ENCODE results near the gene ARSA. TPM values are rescaled to one million over a fixed set of nuclear protein-coding genes. Genes with fewer than 3 reads are reported as not detected.
A peak's percentile ranks its signal among the peaks of the same experiment; 100 is the strongest.

The ARSA gene
- total and polyA plus RNA-seq, 2 of the 13 experiments (the other 11 are each of a cell fraction or from before 2014, with no cell fraction given) = 9.0 to 11.5 TPM

DNA sequence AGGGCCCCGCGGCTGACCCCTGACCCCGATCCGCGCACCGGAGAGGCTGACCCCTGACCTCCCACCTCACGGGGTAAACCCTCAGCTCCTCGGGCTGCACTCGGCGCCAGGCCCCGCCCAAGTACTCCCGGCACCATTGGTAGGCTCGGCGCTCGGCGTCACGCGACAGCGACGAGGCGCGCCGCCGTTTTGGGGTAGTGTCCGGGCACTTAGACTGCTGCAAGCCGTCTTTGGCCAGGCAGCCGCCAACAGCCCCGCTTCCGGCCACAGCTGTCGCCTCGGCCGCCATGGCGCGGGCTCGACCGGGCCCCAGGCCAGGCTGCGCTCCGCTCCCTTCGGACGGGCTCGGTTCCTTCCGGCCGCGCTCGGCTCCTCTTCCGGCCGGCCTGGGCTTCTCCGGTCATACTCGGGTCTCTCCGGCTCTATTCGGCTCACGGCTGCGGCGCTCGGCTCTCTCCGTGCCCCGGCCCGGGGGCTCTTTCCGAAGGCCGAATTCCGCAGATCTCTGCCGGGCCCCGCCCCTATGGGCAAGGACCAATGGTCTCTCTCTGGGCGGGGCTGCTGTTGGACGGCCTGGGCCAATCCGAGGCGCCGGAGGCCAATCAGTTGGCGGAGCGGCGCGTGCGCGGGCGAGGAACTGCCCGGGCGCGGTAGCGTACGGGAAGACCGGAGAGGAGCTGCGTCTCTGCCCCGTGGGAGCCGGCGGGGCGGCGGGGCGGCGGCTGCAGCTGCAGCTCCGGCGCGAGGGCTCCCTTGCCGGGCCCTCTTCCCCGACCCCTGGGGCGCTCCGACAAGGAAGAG, 45.3 kb downstream of the ARSA start, which contains the start of gene CHKB (continued):
- TF ChIP-seq, protein P1, sequence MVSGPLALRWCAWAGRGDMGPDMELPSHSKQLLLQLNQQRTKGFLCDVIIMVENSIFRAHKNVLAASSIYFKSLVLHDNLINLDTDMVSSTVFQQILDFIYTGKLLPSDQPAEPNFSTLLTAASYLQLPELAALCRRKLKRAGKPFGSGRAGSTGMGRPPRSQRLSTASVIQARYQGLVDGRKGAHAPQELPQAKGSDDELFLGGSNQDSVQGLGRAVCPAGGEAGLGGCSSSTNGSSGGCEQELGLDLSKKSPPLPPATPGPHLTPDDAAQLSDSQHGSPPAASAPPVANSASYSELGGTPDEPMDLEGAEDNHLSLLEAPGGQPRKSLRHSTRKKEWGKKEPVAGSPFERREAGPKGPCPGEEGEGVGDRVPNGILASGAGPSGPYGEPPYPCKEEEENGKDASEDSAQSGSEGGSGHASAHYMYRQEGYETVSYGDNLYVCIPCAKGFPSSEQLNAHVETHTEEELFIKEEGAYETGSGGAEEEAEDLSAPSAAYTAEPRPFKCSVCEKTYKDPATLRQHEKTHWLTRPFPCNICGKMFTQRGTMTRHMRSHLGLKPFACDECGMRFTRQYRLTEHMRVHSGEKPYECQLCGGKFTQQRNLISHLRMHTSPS (CRISPR knock-in tag; IDR thresholded peaks at IDR 0.05; ENCODE audit: low read depth) = no peak; the same call in 1 of the 2 replicates
- TF ChIP-seq SP5 (CRISPR knock-in tag; IDR thresholded peaks at IDR 0.05; ENCODE audit: borderline replicate concordance, low read depth) (peak; percentile 57), RNF219 (CRISPR knock-in tag; IDR thresholded peaks at IDR 0.05) (no peak), ZNF749 (CRISPR knock-in tag; IDR thresholded peaks at IDR 0.05; ENCODE audit: borderline replicate concordance) (no peak), ZNF264 (CRISPR knock-in tag; IDR thresholded peaks at IDR 0.05) (no peak; the same call in 1 of the 2 replicates), ZNF30 (CRISPR knock-in tag; IDR thresholded peaks at IDR 0.05) (no peak), SIN3B (IDR thresholded peaks at IDR 0.05; ENCODE audit: low read length) (no peak), AHDC1 (CRISPR knock-in tag; IDR thresholded peaks at IDR 0.05; ENCODE audit: borderline replicate concordance) (no peak), ZNF253 (CRISPR knock-in tag; IDR thresholded peaks at IDR 0.05; ENCODE audit: borderline replicate concordance) (no peak), HNRNPK (IDR thresholded peaks at IDR 0.05; ENCODE audit: low read depth, low read length, poor library complexity, severe bottlenecking) (peak; percentile 76), HES4 (CRISPR knock-in tag; IDR thresholded peaks at IDR 0.05; ENCODE audit: borderline replicate concordance) (peak; percentile 78; the same call in 1 of the 2 replicates), ZBTB3 (CRISPR knock-in tag; IDR thresholded peaks at IDR 0.05; ENCODE audit: borderline replicate concordance, low read depth) (no peak), HIVEP1 (CRISPR knock-in tag; IDR thresholded peaks at IDR 0.05) (no peak), AHR (CRISPR knock-in tag; IDR thresholded peaks at IDR 0.05) (no peak)
- TF ChIP-seq, protein P2, sequence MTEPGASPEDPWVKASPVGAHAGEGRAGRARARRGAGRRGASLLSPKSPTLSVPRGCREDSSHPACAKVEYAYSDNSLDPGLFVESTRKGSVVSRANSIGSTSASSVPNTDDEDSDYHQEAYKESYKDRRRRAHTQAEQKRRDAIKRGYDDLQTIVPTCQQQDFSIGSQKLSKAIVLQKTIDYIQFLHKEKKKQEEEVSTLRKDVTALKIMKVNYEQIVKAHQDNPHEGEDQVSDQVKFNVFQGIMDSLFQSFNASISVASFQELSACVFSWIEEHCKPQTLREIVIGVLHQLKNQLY (CRISPR knock-in tag; IDR thresholded peaks at IDR 0.05) = 0 out of 2 replicates have a peak, but pooled peaks have one; percentile 25
- TF ChIP-seq, protein P3, sequence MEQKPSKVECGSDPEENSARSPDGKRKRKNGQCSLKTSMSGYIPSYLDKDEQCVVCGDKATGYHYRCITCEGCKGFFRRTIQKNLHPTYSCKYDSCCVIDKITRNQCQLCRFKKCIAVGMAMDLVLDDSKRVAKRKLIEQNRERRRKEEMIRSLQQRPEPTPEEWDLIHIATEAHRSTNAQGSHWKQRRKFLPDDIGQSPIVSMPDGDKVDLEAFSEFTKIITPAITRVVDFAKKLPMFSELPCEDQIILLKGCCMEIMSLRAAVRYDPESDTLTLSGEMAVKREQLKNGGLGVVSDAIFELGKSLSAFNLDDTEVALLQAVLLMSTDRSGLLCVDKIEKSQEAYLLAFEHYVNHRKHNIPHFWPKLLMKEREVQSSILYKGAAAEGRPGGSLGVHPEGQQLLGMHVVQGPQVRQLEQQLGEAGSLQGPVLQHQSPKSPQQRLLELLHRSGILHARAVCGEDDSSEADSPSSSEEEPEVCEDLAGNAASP (CRISPR knock-in tag; IDR thresholded peaks at IDR 0.05; ENCODE audit: borderline replicate concordance) = no peak

Data from HepG2 (cell line).